Neuron (in vitro differentiated cells): Measurements from ENCODE around the gene PTBP3.

Source experiments
- H2AFZ ChIP-seq: one replicate; pipeline ENCODE4 v1.6.1; 2013; ENCODE audit warnings: low read depth, mild to moderate bottlenecking, inconsistent platforms, low read length, moderate library complexity
- H3K27me3 ChIP-seq: one replicate; pipeline ENCODE4 v1.6.1; 2013; ENCODE audit warnings: low read length; ENCODE audit not compliant: insufficient read depth
- H3K36me3 ChIP-seq: one replicate; pipeline ENCODE4 v1.6.1; 2013; ENCODE audit warnings: low read length; ENCODE audit not compliant: insufficient read depth
- H3K4me1 ChIP-seq: one replicate; pipeline ENCODE4 v1.6.1; 2013; ENCODE audit warnings: low read length; ENCODE audit not compliant: insufficient read depth
- H3K4me3 ChIP-seq: 2 replicates; pipeline ENCODE4 v1.5.1; 2013; ENCODE audit warnings: mild to moderate bottlenecking, low read length, moderate library complexity
- H3K9me3 ChIP-seq: one replicate; pipeline ENCODE4 v1.6.1; 2013; ENCODE audit warnings: low read length

The PTBP3 gene

DNA sequence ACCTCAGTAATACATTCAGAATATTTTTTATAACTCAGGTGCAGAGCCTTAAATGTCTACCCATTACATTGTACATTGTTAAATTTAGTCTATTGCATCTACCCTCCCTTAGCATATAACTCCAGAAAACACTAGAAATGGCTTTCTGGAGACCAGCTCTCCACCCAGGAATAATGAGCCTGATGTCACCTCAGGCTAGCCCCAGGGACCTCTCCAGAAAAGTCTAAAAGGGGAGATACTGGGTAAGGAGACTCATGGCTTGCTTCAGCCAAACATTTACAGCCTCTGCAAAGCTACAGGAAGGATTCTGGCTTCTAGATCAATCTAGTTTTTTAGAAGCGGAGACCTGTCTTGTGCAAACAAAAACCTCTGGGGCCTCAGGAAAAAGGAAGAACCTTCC lies 144.5 kb downstream of the PTBP3 start:
- Histone ChIP-seq H3K9me3 (no peaks in the 10 kb centered on the region), H3K4me3 (no peak overlapping the region), H2AFZ (no peak overlapping the region), H3K36me3 (no peaks in the 10 kb centered on the region), H3K4me1 (no peaks in the 10 kb centered on the region), H3K27me3 (no peaks in the 10 kb centered on the region)

DNA sequence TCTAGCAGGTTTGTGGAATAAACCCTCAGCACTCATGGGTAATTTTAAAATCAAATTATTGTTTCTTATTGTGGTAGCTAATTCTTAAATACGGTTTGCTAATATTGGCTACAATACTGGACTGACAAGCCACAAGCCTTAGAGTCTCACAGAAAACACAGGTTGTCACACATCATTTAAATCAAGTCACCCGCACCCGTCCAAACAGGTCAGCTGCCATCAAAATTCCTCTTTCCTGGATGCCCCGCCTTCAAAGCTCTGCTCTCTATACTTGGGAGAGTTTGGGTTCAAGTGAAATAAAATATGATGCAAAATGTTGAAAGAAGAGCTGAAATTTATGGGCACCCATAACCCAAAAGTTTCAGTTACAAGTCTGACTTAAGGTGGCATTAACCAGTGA lies 146.0 kb downstream of the PTBP3 start:
- H3K4me1 ChIP-seq = no peaks in the 10 kb centered on the region

DNA sequence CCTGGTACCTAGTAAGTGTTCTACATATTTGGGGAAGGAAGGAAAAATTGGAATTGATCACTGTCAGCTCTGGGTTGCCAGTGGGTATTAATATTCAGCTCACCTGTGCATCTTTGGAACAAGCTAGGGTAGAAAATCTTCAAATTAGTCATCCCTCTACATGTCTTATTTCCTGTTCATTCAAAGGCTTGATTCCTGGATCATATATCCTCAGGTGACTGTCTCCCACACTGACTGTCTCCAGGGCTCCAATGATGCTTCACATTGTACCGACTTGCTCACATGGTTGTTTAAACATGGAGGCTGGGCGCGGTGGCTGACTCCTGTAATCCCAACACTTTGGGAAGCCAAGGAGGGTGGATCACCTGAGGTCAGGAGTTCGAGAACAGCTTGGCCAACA lies 146.7 kb downstream of the PTBP3 start:
- no peaks in the 10 kb centered on the region for H3K27me3 ChIP-seq
- H3K9me3 ChIP-seq = no peaks in the 10 kb centered on the region
- no peaks in the 10 kb centered on the region for H3K4me1 ChIP-seq
- no peak overlapping the region for H3K4me3 ChIP-seq
- H2AFZ ChIP-seq = no peak overlapping the region
- H3K36me3 ChIP-seq = no peaks in the 10 kb centered on the region

More for the DNA sequence above, 146.0 kb downstream of the PTBP3 start:
- H2AFZ ChIP-seq = no peak overlapping the region
- H3K36me3 ChIP-seq = no peaks in the 10 kb centered on the region
- H3K27me3 ChIP-seq = no peaks in the 10 kb centered on the region
- no peak overlapping the region for H3K4me3 ChIP-seq
- no peaks in the 10 kb centered on the region for H3K9me3 ChIP-seq

DNA sequence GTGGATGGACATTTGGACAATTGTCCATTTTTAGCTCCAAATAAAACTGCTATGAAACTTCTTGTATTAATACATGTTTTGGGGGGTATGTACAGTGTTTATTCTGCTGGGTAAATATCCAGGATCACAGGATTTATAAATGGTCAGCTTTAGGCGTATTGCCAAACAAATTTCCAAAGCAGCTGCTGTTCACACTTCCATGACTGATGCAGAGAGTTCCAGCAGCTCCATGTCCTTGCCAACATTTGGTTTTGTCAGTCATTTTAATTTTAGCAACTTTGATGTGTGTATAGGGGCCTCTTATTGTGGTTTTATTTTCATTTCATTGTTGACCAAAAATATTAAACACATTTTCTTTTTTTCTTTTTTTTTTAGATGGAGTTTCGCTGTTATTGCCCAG lies 148.5 kb downstream of the PTBP3 start:
- H3K9me3 ChIP-seq = no peaks in the 10 kb centered on the region
- no peaks in the 10 kb centered on the region for H3K36me3 ChIP-seq
- H3K4me3 ChIP-seq = no peak overlapping the region
- no peaks in the 10 kb centered on the region for H3K4me1 ChIP-seq
- H3K27me3 ChIP-seq = no peaks in the 10 kb centered on the region
- H2AFZ ChIP-seq = no peak overlapping the region

DNA sequence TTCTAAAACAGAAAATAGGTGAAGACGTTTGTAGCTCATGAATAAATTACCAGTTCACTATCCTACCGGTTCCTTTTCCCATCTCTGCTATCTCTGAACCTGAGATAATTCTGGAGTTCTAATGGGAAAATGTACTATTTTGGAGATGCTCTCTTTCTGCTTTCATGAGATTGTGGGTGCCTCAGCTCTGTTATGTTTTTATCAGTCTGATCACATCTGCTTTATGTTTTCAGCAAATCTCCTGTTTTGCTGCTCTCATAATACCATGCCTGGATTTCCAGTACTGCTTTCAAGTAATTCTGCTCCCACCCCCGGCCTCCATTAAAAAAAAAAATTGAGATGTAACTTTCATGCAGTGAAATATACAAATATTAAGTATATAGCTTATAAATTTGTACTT lies 149.2 kb downstream of the PTBP3 start:
- H3K4me3 ChIP-seq = no peak overlapping the region
- H3K4me1 ChIP-seq = no peaks in the 10 kb centered on the region
- no peak overlapping the region for H2AFZ ChIP-seq
- H3K36me3 ChIP-seq = no peaks in the 10 kb centered on the region
- no peaks in the 10 kb centered on the region for H3K27me3 ChIP-seq
- no peaks in the 10 kb centered on the region for H3K9me3 ChIP-seq

DNA sequence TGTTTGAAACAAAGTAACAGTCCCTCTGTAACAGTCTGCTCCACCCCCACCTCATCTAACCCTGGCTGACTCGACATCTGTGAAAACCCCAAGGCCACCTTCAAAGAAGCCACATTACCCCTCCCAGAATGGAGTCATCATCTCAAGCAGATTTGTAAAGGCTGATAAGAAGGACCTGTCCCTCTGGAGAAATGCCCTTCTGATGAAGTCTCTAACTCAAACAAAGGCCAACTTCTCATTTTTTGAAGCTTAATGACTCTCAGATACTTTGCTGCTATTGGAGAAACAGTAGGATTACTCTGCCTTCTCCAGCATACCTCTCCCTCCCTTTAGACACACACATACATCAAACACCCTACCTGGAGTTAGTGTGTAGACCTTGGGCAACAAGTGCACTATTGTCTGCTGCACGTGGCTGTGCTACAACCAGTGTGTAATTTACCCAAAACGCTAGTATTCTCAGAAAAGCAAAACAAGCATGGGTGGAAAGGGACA lies 153.0 kb downstream of the PTBP3 start:
- no peaks in the 10 kb centered on the region for H3K9me3 ChIP-seq

DNA sequence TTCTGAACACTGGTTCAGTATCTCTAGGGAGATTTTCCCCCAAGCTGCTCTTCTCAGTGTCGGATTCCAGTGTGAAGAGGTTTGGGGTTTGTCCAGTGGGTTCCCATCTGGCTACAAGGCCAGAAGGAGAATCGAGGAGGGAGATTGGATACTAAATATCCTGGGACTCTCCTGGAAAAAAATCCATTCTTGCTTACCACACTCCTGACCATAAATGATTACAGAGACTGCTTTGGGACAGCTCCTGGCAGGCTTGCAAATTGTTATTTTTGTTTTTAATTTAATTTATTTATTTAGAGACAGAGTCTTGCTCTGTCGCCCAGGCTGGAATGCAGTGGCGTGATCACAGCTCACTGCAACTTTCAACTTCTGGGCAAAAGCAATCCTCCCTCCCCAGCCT lies 153.6 kb downstream of the PTBP3 start:
- H3K4me3 ChIP-seq = no peak overlapping the region
- no peaks in the 10 kb centered on the region for H3K36me3 ChIP-seq
- H3K27me3 ChIP-seq = no peaks in the 10 kb centered on the region
- H2AFZ ChIP-seq = no peak overlapping the region
- H3K4me1 ChIP-seq = no peaks in the 10 kb centered on the region
- H3K9me3 ChIP-seq = no peaks in the 10 kb centered on the region

More for the DNA sequence above, 153.0 kb downstream of the PTBP3 start:
- H3K27me3 ChIP-seq = no peaks in the 10 kb centered on the region
- no peak overlapping the region for H2AFZ ChIP-seq
- no peaks in the 10 kb centered on the region for H3K4me1 ChIP-seq
- no peak overlapping the region for H3K4me3 ChIP-seq
- no peaks in the 10 kb centered on the region for H3K36me3 ChIP-seq

DNA sequence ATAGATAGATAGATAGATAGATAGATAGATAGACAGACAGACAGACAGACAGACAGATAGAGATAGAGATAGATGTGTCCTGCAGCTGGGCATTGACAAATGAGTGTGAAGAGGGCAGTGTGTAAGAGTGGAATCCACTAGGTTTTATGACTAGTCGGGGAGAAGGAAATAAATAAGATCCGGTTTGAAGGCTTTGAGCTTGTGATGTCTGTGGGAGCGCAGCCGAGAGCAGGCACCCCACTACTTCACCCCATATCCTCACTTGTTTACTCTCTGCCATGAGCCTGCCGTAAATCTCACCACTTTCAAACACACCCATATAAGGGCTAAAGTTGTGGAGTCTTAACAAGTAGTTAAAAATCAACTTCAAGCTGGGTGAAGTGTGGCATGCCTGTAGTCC lies 156.9 kb downstream of the PTBP3 start:
- no peak overlapping the region for H3K4me3 ChIP-seq
- peaks cover 4% of the 10 kb centered on the region for H3K9me3 ChIP-seq
- H2AFZ ChIP-seq = no peak overlapping the region
- H3K36me3 ChIP-seq = no peaks in the 10 kb centered on the region
- H3K4me1 ChIP-seq = no peaks in the 10 kb centered on the region
- H3K27me3 ChIP-seq = no peaks in the 10 kb centered on the region

DNA sequence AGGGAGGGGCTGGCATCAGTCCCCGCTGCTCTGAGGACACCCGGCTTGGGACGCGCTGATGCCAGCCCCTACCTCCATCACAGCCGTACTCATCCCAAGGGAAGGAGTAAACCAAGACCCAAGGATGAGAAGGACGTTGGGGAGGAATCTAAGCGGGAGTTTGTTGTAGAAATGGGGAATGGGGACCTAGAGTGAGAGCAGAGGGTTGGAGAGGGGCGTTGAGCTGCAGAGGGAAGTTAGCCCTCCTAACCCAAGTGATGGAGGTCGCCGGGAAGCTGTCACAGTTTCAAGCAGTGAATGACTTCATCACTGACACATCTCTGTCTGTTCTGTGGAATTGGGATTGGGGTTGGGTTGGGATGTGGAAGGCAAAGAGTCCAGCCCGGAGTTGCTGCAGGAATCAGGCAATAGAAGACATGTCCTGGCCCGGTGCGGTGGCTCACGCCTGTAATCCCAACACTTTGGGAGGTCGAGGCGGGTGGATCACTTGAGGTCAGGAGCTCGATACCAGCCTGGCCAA lies 157.6 kb downstream of the PTBP3 start:
- H3K4me1 ChIP-seq = no peaks in the 10 kb centered on the region
- no peak overlapping the region for H2AFZ ChIP-seq
- no peaks in the 10 kb centered on the region for H3K36me3 ChIP-seq
- H3K9me3 ChIP-seq = peaks cover 4% of the 10 kb centered on the region
- no peaks in the 10 kb centered on the region for H3K27me3 ChIP-seq
- peak overlapping the region; percentile 45 for H3K4me3 ChIP-seq

DNA sequence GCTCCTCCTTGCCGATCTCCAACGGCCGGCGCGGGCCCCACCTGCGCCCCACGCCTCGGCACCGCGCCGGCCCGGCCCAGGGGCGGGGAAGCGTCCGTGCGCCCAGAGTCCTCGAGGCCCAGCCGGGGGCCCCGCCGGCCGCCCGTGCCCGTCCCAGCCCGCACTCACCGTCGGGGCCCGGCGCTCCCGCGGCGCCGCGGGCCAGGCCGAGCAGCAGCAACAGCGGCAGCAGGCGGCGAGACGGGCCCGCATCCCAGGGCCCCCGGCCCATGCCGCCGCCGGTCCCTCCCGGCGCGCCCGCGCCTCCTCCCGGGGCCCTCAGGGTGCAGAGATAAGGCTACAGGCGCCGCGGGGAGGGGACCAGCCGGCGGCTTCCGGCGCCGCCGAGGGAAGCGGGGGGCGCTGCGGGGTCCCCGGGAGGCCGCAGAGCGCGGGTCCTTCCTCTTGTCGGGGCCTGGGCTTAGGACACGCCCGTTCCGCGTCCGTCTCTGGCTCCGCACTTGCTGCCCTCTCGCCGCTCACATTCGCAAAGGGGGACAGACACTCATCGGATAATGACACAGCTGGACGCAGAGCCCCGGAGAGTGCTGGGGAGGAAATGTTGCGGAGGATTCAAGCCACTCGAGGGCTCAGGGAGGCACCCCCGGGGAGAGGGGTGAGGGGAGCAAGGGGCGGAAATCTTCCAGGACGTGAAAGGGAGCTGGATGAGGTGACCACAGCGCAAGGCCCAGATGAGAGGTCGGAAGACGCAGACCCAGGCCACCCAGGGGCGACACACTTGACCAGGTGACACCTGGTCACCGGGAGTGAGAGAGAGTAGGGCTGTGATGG lies 158.2 kb downstream of the PTBP3 start, which contains the start of gene SUSD1:
Gene SUSD1 (minus strand): TSS at position 333 of the 831 bp plus-strand sequence. CDS start 62 bp downstream, at position 271.
- Histone ChIP-seq H2AFZ (peak within 1 kb of the TSS; percentile 60), H3K4me3 (peak within 1 kb of the TSS; percentile 45), H3K36me3 (no peaks in the 10 kb centered on the region), H3K27me3 (no peaks in the 10 kb centered on the region), H3K4me1 (peaks cover under 1% of the 10 kb centered on the region), H3K9me3 (peaks cover 4% of the 10 kb centered on the region)

DNA sequence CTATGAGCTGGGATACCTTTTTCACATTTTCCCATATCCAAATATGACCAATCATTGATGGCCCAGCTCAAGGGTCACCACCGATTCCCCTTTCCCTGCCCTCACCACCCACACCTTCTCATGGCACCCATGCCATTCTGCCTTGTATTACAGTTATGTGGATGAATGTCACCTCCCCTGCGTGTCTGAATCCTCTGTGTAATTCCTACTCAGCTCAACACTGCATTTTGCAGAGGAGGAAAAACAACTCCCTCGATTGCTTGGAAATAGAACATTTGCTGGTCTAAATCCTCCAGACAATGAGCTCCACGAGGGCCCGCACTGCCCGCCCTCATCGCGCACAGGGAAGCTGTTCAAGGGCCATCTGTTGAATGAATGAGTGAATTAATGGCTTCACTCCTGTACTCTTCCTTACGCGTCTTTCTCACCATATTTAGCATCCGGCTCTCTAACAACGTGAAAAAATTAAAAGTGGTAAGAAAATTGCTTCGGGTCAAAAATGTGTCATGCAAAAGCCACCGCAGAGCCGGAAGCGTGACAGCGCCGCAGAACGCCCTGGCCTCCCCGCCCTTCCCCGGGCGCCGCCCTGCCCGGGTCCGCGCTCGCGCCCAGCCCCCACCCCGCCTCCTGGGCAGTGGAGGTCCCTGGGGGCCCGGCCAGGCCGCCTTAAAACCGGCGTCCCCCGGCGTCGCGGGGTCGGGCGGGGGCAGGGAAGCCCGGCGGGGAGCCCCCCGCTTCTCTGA lies 159.0 kb downstream of the PTBP3 start:
- peaks cover 4% of the 10 kb centered on the region for H3K9me3 ChIP-seq
- H2AFZ ChIP-seq = peak overlapping the region; percentile 60
- H3K4me3 ChIP-seq = peak overlapping the region; percentile 45
- peaks cover 5% of the 10 kb centered on the region for H3K4me1 ChIP-seq
- no peaks in the 10 kb centered on the region for H3K27me3 ChIP-seq
- H3K36me3 ChIP-seq = no peaks in the 10 kb centered on the region

DNA sequence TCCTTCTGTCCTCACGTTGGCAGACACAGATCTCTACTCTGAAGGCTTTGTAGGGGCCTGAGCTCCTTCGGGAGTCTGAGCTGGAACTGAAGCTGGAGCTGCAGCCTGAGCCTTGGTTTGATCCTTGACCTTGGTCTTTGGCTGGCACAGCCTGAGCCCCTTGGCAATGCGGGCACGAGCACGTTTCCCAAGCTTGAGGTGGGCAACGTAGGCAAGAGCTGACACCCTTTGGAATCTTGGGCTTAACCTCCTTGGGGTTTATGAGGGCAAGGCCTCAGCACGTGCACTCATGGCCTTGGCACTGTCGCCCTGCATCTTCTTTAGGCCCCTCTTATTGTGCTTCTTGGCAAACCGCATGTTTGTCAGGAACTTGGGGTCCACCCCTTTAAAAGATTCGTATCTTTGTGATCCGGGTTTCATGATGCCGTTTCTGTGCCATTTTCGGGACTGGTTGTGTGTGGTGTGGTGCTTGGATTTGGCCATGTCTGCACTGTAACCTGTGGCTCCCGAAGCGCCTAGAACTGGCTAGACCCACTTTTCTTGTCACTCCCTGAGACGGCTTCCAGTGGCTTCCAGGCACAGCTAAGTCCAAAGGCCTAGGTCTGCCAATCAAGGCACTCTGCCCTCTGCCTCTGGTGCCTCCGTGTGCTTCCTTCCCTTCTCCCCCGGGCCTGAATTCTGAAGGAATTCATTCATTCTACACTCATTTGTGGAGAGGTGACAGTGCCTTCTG lies 159.8 kb downstream of the PTBP3 start:
- Histone ChIP-seq H3K4me3 (no peak overlapping the region), H3K36me3 (no peaks in the 10 kb centered on the region), H2AFZ (no peak overlapping the region), H3K9me3 (peaks cover 4% of the 10 kb centered on the region), H3K4me1 (peaks cover 5% of the 10 kb centered on the region), H3K27me3 (no peaks in the 10 kb centered on the region)
